HG02943 (cell line): ENCODE measurements around the gene PPM1F.

Experiments
- ATAC-seq: cut with Tn5 transposase; IDR thresholded peaks from one replicate; pipeline ENCODE4 v1.9.1; 2021; ENCODE audit warnings: mild to moderate bottlenecking, low read depth, moderate library complexity; ENCODE audit not compliant: unreplicated experiment

The PPM1F gene

DNA sequence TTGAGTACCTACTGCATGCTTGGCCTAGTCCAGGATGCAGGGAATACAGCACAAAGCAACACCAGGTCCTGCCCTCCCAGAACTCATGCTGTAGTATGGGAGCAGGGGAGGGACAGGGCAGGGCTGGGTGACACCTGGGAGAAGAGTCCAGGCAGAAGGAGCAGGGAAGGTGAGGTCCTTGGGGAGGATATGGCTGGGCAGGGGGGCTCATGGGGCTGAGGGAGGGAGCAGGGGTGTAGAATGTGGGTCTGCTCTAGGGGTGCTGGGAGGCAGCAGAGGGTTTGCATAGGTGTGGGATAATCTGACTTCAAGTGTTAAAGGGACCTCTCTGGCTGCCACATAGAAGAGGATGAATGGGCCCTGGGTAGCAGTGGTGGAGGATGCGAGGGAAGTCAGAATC is 25.2 kb upstream of the PPM1F start:
- no peak for ATAC-seq

DNA sequence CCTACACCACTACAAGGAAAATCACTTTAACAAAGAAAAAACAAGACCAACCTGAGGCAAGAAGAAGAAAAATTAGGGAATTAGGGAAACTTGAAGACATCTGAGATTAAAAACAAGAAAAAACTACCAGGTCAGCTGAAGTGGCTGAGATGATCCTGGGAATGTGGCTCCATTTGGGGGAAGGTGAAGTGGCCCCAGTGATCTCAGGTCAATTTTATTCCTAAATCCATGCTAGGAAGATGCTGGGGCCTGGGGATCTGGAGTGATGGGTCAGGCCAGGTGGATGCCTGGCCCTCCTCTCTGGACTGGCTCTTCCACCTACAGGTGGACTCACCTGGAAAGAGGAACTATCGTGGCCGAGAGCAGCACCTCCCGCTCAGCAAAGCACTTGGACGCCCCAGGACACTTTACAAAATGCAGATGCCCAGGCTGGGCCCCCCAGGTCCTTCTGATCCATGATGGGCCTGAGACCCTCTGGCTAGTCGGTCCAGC is 23.3 kb upstream of the PPM1F start:
- no peak for ATAC-seq

DNA sequence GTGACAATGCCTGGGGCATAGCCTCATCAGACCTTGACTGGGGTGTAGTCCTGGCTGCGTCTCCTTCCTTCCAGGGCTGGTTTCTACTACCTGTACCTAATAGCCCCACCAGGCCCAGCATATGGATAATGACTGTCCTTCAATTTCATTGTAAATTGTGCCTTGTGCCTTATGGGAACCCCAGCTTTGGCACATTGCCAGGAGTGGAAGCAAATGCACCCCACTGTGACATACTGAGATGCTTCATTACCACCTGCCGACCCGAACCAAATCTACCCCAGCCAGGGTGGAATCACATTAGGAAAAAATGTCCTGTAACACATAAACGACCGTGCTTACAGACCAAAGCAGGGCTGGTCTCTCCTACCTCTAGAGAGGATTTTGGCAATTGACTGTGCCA is 22.6 kb upstream of the PPM1F start:
- ATAC-seq, result no peak

DNA sequence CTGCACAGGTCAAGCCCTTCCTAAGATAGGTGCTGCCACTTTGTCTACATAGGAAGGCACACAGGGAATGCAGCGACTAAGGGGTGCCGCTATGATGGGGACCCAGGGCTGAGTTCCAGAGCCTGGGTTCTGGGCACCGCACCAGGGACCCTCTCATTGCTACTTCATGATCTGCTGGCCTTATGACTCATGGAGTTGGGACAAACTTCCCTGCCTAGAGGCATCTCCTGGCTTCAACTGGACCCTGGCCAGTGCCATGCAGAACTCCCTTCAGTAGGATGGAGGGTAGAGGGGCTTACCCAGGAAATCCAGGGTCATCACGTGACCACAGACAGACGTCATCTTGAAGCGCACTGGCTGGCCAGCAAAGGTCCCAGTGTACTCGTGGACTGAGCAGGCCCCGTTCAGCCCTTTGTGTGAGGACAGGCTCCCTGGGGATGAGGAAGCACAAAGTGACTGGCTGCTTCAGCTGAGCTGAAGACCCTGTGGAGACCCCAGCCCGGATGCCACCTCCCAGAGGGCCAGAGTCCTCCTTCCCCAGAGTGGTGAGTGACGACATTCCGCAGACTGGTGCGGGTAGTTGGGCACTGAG is 21.5 kb upstream of the PPM1F start:
- ATAC-seq, result no peak

DNA sequence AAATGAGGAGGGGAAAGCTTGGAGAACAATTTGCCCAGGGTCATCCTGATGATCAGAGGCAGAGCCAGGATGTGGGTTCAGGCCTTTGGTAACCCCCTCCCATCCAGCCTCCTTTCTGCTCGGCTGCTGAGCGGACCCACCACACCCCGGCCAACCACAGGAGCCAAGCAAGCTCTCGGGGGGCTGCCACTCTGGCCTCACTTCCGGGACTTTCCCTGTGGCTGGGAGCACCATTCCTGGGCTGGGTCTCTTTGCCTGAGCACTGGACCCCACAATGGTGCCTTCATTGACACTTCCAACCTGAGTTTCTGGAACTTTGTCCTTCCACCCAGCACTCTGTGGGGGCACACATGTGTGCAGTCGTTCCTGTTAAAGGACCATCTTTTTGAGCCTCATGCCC is 20.2 kb upstream of the PPM1F start:
- no peak for ATAC-seq

DNA sequence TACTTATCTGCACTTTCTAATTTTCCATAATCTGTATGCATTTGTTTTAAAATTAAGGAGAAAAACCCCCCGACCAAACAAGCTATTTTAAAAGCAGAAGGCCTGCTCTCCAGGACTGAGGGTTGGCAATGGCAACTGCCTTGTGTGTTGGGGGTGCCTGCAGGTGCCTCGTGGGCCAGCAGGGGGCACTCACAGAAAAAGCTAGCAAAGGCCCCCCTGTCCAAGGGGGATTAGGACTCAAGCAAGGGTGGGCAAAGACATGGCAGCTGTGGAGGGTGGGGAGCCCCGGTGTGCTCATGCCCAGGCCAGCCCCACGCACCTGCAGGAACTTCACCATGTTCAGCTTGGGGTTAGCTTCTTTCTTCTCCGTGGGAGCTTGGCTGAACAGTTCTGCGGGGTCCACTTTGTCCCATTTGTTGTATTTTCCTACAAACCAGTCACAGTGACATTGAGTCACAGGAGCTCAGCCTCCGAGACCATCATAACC is 19.7 kb upstream of the PPM1F start:
- ATAC-seq, result no peak

DNA sequence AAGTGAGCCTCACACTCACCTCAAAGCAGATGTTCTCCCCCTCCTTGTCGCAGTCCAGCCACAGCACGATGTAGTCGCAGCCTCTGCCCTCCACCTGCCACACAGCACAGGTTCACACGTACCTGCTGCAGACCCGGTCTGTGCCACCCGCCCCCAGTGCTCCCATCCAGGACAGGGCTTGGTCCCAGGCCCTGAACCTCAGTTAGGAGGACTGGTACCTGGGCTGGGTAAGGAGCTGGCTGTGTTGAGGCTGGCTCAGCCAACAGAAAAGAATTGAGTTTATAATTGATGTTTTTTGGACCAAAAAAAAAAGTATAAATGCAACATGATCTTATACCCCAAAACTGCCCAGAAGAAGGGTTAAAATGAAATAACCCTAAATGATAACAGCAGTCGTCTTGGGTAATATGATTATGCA is 19.2 kb upstream of the PPM1F start:
- ATAC-seq, result no peak

DNA sequence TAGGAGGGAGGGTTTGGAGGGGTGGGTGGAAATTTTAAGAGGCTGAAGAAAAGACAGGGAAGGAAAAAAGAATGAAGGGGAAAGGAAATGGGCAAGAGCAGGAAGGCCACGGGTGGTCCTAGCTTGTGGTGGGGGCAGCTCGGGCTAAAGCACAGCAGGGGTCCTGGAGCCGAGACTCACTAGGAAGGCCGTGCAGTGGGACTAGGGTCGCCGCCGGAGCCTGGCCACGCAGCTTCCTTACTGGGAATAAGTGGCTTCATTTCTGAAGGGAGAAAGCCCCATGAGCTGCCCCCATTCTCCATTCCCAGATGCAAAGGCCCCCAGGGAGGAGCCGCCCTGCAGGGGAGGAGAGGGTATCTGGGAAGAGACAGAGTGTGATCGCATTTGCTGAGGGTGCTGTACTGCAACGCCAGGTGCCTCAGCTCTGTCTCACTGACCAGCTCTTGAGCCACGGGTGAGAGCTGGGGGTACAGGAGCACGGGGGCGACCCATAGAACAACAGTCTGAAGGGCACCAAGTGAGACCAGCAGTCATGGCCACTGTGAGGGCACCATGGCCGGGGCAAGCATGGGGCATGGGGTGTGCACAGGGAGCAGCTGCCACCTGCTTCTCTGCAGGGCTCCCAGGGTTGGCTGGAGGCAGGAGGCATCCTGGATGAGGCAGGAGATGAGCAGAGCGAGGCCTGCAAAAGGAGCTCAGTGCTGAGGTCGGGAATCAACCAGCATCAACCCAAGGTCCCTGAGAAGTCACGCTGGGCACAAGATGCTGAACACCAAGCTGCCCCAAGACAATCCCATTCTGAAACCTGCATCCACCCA is 18.4 kb upstream of the PPM1F start:
- ATAC-seq, result no peak

DNA sequence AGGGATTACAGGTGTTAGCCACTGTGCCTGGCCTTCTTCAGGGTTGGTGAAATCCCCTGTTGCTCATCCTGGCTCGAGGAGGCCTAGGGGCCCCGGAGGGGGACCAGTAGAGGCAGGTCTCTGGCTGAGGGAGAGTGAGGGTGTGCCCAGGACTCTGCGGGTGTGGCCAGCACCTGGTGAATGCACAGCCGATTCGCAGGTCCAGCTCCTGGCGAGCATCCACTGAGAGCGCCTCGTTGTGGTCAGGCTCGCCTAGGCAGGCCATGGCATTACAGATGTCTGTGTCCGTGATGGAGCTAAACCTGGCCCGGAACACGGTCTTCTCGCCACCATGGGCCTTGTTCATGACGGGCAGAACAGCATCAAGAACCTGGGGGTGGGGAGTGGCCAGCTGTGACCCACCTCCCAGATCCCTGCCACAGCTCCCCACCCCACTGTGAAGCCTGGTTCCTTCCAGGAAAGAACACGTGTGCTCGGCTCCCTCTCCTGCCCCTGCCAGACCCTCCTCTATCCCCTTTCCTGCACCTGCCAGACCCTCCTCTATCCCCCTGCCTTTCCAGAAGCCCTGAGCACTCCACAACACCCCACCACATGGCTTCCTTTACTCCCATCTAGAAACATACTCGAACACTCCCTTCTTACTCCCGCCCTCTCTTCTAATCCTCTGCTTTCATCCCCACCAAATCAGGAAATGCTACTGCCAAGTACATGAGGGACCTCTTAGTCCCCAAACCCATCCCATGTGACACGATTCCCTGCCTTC is 17.6 kb upstream of the PPM1F start:
- no peak for ATAC-seq

DNA sequence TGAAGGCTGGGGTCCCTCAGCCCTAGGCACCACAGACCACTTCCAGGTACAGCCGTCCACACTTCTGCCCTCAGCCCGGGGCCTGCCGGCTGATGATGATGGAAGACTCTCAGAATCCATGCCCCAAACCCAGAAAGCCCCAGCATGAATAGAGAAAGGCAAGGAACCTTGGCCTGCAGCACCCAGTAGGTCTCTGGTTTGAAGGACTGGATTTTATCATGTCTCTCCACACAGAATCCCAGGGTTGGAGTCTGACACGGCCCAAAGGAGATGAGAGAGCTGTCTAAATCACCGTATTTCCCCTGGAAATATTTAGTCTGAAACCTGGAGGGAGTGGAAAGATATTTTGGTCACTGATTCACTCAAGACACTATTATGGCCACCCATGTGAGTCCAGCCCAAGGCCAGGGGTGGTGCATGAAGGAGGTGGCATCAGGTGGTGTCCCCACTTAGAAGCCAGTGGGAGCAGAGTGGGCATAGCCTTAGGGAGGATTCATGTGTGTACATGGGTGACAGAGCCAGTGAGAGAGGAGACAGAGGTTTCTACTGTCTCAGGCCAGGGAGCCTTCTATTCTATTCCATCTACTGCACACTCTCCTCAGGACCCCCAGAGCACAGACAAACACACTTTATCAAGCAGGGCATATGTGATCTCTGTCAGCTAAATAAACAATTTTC is 15.9 kb upstream of the PPM1F start:
- ATAC-seq, result no peak

DNA sequence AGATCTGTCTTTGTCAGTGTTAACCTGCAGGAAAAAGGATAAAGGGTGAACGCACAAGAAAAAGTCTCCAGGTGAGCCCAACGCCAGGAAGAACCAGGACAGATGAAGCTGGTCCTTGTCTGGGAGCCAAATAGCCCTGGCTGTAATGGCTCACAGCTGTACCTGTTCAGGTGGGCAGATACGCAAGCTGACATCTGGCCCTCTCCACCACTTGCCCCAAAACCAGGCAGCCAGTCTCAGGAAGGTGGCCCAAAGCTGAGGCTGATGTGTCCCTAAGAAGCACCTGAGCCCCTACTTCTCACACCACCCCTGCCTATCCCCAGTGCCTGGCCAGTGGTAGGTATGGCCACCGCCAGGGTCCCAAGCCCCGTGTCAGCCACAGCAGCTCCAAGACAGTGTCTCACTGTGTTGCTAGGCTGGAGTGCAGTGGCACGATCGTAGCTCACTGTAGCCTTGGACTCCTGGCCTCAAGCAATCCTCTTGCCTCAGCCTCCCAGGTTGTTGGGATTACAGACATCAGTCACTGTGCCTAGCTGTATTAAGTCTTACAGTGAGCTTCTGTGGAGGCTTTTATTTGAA is 15.1 kb upstream of the PPM1F start:
- no peak for ATAC-seq

DNA sequence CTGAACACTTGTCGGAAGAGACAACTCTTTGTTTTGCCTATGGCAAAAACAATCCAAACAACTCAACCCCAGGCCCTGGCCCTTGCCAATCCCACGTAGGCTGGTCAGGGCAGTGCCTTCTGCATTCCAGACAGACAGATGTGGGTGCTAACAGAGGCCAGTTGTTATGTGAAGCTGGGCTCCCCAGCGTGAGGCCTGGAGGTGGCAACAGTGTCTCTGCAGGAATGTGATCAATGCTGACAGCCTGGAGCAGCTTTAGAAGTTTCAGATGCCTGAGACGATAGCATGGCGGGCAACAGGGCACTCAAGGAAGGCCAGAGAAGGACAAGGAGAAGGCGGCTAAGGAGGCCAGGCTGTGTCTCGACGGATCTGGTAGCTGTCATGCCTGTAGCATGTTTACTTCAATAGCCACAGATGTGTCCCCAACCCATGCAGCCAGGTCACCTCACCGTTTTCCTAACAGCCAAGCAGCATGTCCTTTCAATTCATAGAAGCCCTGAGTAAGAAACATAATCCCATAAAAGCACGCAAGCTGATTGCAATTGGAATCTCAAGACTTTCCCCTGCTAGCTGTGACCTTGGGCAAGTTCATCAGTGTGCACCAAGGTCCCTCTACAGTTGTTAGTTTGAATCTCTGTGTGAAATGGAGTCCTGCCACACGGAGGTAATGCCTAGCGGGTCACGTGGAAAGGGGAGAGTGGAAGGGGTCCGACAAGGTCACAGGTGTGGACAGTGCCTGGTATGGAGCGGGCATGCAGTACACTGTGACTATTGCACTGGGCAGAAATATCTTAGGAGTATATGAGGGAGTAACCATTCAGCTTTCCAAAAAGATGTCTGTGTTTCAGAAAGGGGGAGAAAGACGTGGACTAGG is 14.2 kb upstream of the PPM1F start:
- no peak for ATAC-seq

DNA sequence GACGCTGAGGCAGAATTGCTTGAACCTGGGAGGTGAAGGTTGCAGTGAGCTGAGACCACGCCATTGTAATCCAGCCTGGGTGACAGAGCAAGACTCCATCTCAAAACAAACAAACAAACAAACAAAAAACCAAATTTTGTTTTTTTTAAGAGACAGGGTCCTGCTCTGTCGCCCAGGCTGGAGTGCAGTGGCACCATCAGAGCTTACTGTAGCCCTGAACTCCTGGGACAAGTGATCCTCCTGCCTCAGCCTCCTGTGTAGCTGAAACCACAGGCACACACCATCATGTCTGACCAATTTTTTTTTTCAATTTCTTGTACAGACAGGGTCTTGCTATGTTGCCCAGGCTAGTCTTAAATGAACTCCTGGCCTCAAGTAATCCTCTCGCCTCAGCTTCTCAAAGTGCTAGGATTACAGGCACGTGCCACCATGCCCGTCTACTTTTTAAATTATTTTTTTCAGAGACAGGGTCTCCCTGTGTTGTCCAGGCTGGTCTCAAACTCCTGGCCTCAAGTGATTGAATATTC is 13.2 kb upstream of the PPM1F start:
- no peak for ATAC-seq

DNA sequence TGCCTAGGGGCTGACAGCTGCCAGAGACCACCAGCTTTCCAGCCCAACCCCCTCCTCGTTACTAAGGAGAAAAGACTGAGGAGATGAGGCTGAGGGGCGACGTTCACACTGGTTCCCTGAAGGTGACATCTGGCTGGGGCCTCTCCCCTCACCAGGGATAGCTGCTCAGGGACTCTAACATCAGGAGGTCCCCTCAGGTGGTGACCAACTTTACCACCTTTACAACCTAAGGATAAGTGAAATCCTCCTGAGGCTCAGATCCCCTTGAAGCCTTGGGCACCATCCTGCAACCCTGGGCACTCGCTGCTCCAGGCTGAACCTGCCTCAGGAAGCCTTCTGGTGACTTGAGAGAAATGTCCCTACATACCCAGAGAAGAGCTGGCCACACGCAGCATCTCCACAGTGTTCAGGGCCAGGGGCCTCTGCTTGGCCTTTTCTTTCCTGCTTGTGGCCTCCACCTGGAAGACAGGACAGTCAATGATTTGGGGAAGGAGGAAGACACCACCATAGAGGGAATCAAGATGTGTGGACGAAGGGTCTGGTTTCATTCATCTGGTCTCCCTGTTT is 12.4 kb upstream of the PPM1F start:
- ATAC-seq, result no peak

DNA sequence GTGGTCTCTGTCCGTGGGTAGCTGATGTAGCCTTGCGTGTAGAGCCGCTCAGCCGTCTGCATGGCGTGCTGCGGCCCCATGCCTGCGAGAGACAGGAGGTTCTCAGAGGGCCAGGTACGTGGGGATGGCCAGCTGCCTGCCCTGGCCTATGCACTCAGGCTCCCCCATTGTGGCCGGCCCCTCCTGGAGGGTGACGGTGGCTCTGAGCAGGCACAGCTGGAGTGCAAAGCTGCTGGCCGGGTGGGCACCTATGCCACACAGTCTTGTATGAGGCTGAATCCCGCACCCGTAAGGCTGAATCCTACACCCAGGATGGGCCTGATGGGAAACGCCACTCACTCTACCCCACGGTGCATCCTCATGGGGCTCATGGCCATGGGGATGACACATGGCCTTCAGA is 11.6 kb upstream of the PPM1F start:
- no peak for ATAC-seq

DNA sequence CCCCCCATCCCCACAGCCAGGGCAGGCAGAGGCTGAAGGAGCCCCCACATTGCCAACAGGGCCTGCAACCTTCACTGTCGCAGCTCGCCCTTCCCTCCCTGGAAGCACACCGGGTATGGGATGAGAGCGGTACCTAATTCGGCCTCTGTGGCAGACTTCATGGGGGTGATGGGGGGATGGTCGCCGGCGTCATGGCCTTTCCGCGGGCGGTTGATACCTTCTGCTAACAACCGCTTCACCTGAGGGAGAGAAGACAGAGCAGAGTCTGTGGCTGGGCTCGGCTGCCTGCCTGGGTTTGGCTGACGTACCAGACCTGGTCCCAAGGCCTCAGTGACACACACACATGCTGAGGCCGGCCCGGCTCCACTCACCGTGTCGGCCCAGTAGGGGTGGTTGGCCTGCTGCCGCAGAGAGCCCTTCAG is 11.2 kb upstream of the PPM1F start:
- no peak for ATAC-seq

DNA sequence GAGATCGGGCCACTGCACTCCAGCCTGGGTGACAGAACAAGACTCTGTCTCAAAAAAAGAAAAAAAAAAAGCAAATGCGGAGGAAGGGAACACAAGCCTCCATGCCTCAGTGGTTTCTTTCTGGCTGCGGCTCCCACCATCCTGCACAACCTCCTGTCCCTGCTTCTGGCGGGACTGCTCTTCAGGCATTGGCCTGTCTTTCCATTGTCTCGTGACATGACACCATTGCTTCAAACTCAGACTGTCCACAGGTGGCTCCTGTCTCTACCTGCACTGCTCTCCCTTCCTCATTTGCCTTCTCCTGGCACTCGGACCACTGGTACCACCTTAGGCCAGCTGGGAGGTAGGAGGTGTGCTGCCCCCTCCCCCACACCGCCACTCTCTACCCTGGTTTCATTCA is 10.6 kb upstream of the PPM1F start:
- no peak for ATAC-seq

DNA sequence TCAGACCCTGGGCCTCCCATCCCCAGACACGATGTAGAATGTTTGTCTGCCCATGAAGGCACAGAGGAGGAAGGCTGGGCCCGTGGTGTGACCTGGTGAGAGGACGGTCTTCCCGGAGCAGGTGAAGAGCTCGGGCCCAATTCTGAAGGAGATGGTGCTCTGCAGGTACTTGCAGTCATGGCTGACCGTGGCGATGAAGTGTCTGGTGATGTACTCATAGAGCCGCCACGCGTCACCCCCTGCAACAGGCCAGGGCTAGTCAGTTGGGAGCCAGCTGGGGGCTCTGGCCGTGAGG is 10.0 kb upstream of the PPM1F start:
- ATAC-seq, result no peak
